Nephron (organoid): ENCODE data around the gene PABPC1L2A.
"Not testable (repeated sequence)": the region's sequence is repeated elsewhere in the genome, so short reads cannot be mapped to it uniquely, and the experiment has no call there.

Experiments used
- H3K27ac Mint-ChIP-seq, 3 experiments: 2 replicates each; pipeline ENCODE4 v1.8.0; 2020; ENCODE audit warnings: mixed read lengths in 3 of 3, mild to moderate bottlenecking in 2 of 3, moderate library complexity in 1 of 3
- H3K27me3 Mint-ChIP-seq: 2 replicates; pipeline ENCODE4 v1.8.0; 2021; ENCODE audit warnings: low read depth, mild to moderate bottlenecking, moderate library complexity, mixed read lengths
- H3K36me3 Mint-ChIP-seq: 2 replicates; pipeline ENCODE4 v1.8.0; 2020; ENCODE audit warnings: low read depth, mixed read lengths
- H3K4me1 Mint-ChIP-seq: 2 replicates; pipeline ENCODE4 v1.8.0; 2020; ENCODE audit warnings: mixed read lengths
- H3K4me3 Mint-ChIP-seq, 3 experiments: 2 replicates each; pipeline ENCODE4 v1.8.0; 2020; ENCODE audit warnings: mild to moderate bottlenecking in 3 of 3, mixed read lengths in 3 of 3, moderate library complexity in 2 of 3
- H3K9me3 Mint-ChIP-seq: 2 replicates; pipeline ENCODE4 v1.8.0; 2020; ENCODE audit warnings: mixed read lengths
- CTCF ChIP-seq, 3 experiments: fragments of 200-600 bp; sonication (generic); IDR thresholded peaks; one replicate each; pipeline ENCODE4 v1.5.0; 2021; ENCODE audit warnings: antibody characterized with exemption in 3 of 3; ENCODE audit not compliant: unreplicated experiment in 3 of 3

PABPC1L2A gene

GRCh38 chrX:73079024-73079562, at the start of gene PABPC1L2A:
Gene PABPC1L2A (minus strand): TSS chrX:73079512. CDS start chrX:73079386, 126 bp downstream.
- not testable (repeated sequence) for H3K4me3 Mint-ChIP-seq, H3K36me3 Mint-ChIP-seq, H3K4me1 Mint-ChIP-seq, H3K27ac Mint-ChIP-seq, H3K9me3 Mint-ChIP-seq
- peaks cover 22% of the 10 kb centered on the region for H3K27me3 Mint-ChIP-seq

GRCh38 chrX:73127700-73128241, 48.5 kb upstream of the PABPC1L2A start:
- Mint-ChIP-seq H3K4me1 (no peaks in the 10 kb centered on the region), H3K9me3 (peaks cover 2% of the 10 kb centered on the region), H3K36me3 (no peaks in the 10 kb centered on the region), H3K4me3 (no peak overlapping the region), H3K27me3 (no peaks in the 10 kb centered on the region), H3K27ac (no peak overlapping the region)
- TF ChIP-seq CTCF (IDR thresholded peaks at IDR 0.05; ENCODE audit: unreplicated experiment in 3 of 3): no peak

GRCh38 chrX:73126240-73126639, 46.9 kb upstream of the PABPC1L2A start:
- Mint-ChIP-seq H3K9me3 (peaks cover 2% of the 10 kb centered on the region), H3K27ac (no peak overlapping the region), H3K27me3 (no peaks in the 10 kb centered on the region), H3K36me3 (no peaks in the 10 kb centered on the region), H3K4me1 (no peaks in the 10 kb centered on the region), H3K4me3 (no peak overlapping the region)
- no peak for TF ChIP-seq CTCF (IDR thresholded peaks at IDR 0.05; ENCODE audit: unreplicated experiment in 3 of 3)

GRCh38 chrX:73099505-73099904, 20.2 kb upstream of the PABPC1L2A start:
- H3K27me3 Mint-ChIP-seq, H3K4me1 Mint-ChIP-seq, H3K36me3 Mint-ChIP-seq, H3K4me3 Mint-ChIP-seq, H3K27ac Mint-ChIP-seq: not testable (repeated sequence)
- peaks cover 39% of the 10 kb centered on the region for H3K9me3 Mint-ChIP-seq

- H3K36me3 Mint-ChIP-seq, H3K4me3 Mint-ChIP-seq, H3K9me3 Mint-ChIP-seq, H3K4me1 Mint-ChIP-seq, H3K27me3 Mint-ChIP-seq, H3K27ac Mint-ChIP-seq: not testable (repeated sequence)
- TF ChIP-seq CTCF (IDR thresholded peaks at IDR 0.05; ENCODE audit: unreplicated experiment in 3 of 3): peak in 2 of 3 experiments; percentile 14 to 25
These were observed 7.5 kb upstream of the PABPC1L2A start for GRCh38 chrX:73086766-73087165.

- H3K36me3 Mint-ChIP-seq, H3K4me1 Mint-ChIP-seq, H3K9me3 Mint-ChIP-seq, H3K27ac Mint-ChIP-seq, H3K4me3 Mint-ChIP-seq: not testable (repeated sequence)
- peaks cover 22% of the 10 kb centered on the region for H3K27me3 Mint-ChIP-seq
These were observed 572 bp upstream of the PABPC1L2A start for GRCh38 chrX:73079884-73080283.

GRCh38 chrX:73078597-73078996, 715 bp downstream of the PABPC1L2A start:
- H3K4me3 Mint-ChIP-seq, H3K27ac Mint-ChIP-seq, H3K9me3 Mint-ChIP-seq, H3K36me3 Mint-ChIP-seq, H3K4me1 Mint-ChIP-seq: not testable (repeated sequence)
- H3K27me3 Mint-ChIP-seq: peaks cover 26% of the 10 kb centered on the region

- Mint-ChIP-seq H3K36me3 (no peaks in the 10 kb centered on the region), H3K9me3 (peaks cover 4% of the 10 kb centered on the region)
- no peak for TF ChIP-seq CTCF (IDR thresholded peaks at IDR 0.05; ENCODE audit: unreplicated experiment in 3 of 3)
These were observed 2.5 kb downstream of the PABPC1L2A start for GRCh38 chrX:73076838-73077237.

More at GRCh38 chrX:73076838-73077237, 2.5 kb downstream of the PABPC1L2A start:
- Mint-ChIP-seq H3K4me1 (no peaks in the 10 kb centered on the region), H3K27ac (no peak overlapping the region), H3K27me3 (peaks cover 34% of the 10 kb centered on the region), H3K4me3 (no peak overlapping the region)
